ENCODE results near the gene TAGAP. TPM values are rescaled to one million over a fixed set of nuclear protein-coding genes. Genes with fewer than 3 reads are reported as not detected.
"Not testable (repeated sequence)": the region's sequence is repeated elsewhere in the genome, so short reads cannot be mapped to it uniquely, and the experiment has no call there.

TAGAP gene
- total RNA-seq, 1 experiment from 2014 or later = 4.7 TPM

GRCh38 chr6:159043947-159044346, 844 bp downstream of the TAGAP start:
- Histone ChIP-seq H3K4me3 (peak overlapping the region; percentile 46), H3K27me3 (no peaks in the 10 kb centered on the region), H3K36me3 (no peaks in the 10 kb centered on the region), H3K4me1 (peaks cover 41% of the 10 kb centered on the region), H3K9me3 (replicated peaks) (no peaks in the 10 kb centered on the region), H3K27ac (no peak overlapping the region)
- DNase-seq = peak in 1 of 2 experiments; percentile 28

- DNase-seq = peak in 1 of 2 experiments; percentile 38
These were observed 1.5 kb downstream of the TAGAP start for GRCh38 chr6:159043251-159043650.

GRCh38 chr6:159042826-159043181, 2.0 kb downstream of the TAGAP start:
- Histone ChIP-seq H3K36me3 (no peaks in the 10 kb centered on the region), H3K27ac (no peak overlapping the region), H3K27me3 (no peaks in the 10 kb centered on the region), H3K4me3 (no peak overlapping the region), H3K4me1 (peaks cover 31% of the 10 kb centered on the region), H3K9me3 (replicated peaks) (no peaks in the 10 kb centered on the region)
- DNase-seq = no peak

More at GRCh38 chr6:159043251-159043650, 1.5 kb downstream of the TAGAP start:
- Histone ChIP-seq H3K27ac (no peak overlapping the region), H3K4me1 (peaks cover 34% of the 10 kb centered on the region), H3K27me3 (no peaks in the 10 kb centered on the region), H3K36me3 (no peaks in the 10 kb centered on the region), H3K4me3 (peak overlapping the region; percentile 9; the same call in 1 of the 2 replicates), H3K9me3 (replicated peaks) (no peaks in the 10 kb centered on the region)

DNA sequence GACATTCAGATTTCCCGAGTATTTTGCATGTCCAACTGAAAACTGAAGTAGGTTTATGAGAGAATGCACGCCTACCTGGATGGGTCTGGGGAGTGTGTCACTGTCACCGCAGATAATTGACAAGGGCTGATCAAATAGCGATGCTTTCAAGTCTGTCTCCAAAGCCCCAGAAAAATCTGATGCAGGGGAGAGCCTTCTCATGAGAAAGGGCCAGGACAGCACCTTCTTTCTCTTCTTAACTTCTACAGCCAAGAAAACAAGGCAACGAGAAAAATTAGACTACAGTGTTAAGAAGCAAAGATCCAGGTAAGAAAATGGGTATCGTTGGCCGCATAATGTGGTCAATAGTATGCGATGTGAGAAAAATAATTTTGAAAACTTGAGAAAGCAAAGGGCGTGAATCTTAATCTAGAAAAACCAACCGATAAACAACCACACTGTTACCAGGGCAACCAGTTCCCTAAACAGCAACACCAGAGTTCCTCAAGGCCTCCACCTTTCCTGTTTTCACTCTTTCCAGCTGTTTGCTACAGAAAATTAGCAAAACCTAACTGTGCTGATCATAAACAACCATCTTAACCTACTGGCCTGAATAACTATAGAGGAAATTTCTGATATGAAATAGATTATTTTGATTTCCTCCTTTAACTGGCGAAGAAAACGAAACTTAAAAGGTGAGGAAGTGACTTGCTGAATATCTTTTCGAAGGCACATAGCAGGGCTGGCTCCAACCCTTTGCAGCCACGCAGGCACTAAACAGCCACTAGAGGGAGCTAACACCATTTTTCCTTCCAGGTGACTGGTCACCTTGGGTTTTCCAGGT, 2.6 kb downstream of the TAGAP start:
- H3K4me1 ChIP-seq = peaks cover 25% of the 10 kb centered on the region
- H3K4me3 ChIP-seq = no peak overlapping the region
- DNase-seq = peak; percentile 54 to 82

GRCh38 chr6:159041181-159041580, 3.6 kb downstream of the TAGAP start:
- H3K36me3 ChIP-seq = no peaks in the 10 kb centered on the region
- H3K4me3 ChIP-seq = no peak overlapping the region
- no peak for DNase-seq
- no peaks in the 10 kb centered on the region for H3K27me3 ChIP-seq
- peaks cover 25% of the 10 kb centered on the region for H3K4me1 ChIP-seq
- H3K27ac ChIP-seq = no peak overlapping the region
- no peaks in the 10 kb centered on the region for H3K9me3 ChIP-seq (replicated peaks)

More for the DNA sequence above, 2.6 kb downstream of the TAGAP start:
- no peak overlapping the region for H3K27ac ChIP-seq
- no peaks in the 10 kb centered on the region for H3K27me3 ChIP-seq
- H3K36me3 ChIP-seq = no peaks in the 10 kb centered on the region
- no peaks in the 10 kb centered on the region for H3K9me3 ChIP-seq (replicated peaks)

DNA sequence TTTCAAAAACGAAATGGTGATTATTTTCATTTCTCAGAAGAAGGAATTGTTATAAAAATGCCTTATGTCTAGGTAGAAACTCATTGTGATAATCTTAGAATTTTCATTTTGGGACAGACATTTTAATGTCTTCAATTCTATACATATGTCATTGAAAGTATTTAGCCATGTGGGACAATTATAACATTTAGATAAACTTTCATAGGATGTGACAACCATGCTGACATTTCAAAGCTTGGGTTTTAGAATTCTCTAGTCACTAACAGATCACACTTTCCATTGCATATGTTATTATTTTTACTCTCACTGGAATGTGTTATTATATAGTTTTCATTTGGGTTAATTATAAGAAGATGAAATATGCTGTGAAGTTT, 4.9 kb downstream of the TAGAP start:
- H3K27ac ChIP-seq = no peak overlapping the region
- H3K9me3 ChIP-seq (replicated peaks) = no peaks in the 10 kb centered on the region
- H3K4me3 ChIP-seq = no peak overlapping the region
- H3K4me1 ChIP-seq = peaks cover 16% of the 10 kb centered on the region
- no peaks in the 10 kb centered on the region for H3K27me3 ChIP-seq
- no peak for DNase-seq
- no peaks in the 10 kb centered on the region for H3K36me3 ChIP-seq

DNA sequence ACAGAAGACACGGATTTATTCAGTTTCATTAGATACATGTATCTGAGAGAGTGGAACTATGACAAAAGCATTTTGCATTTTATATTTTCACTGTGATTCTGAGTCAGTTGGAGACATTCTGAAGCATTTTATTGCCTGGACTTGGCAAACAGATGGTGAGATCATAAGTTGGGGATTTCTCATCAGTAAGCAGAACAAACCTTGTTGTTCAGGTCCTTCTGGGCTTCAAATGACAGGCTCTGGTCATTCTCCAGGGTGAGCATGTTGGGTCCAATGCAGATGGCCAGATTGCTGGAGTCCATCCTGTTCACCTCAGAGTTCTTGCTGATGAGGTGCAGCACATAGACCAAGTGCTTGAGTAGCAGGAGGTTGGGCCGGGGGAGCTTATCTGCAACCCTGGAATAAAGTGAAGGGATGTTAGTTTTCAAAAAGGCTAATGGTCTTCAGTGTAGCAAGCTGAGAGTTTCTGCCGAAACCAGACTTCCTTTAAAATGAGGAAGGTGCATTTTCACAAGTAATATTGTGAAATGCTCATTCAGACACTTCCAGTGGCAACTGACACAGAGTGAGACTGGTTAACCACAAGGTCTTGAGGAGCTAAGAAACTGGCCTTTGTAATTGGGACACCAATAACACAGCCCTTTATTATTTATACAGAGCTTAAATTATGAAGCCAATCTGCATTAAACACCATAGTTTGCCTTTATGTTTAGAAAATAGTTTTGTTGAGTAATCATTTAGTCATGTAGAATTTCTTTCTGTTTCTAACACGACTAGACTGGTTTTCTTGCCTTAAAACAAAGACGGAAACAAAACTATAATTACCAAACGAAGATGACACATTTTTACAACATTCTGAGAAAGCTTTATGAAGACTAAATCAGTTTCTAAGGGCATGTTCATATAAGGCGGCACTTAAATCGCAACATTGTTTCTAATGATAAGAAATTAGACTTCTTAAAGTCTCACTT, 5.6 kb downstream of the TAGAP start:
- DNase-seq = no peak
- Histone ChIP-seq H3K9me3 (replicated peaks) (no peaks in the 10 kb centered on the region), H3K27me3 (no peaks in the 10 kb centered on the region), H3K4me3 (no peak overlapping the region), H3K27ac (no peak overlapping the region), H3K4me1 (peaks cover 14% of the 10 kb centered on the region), H3K36me3 (no peaks in the 10 kb centered on the region)

- H3K4me3 ChIP-seq; H3K36me3 ChIP-seq; H3K9me3 ChIP-seq (replicated peaks); H3K4me1 ChIP-seq; H3K27ac ChIP-seq; DNase-seq; H3K27me3 ChIP-seq: not testable (repeated sequence)
These were observed 6.5 kb downstream of the TAGAP start for GRCh38 chr6:159038318-159038717.

DNA sequence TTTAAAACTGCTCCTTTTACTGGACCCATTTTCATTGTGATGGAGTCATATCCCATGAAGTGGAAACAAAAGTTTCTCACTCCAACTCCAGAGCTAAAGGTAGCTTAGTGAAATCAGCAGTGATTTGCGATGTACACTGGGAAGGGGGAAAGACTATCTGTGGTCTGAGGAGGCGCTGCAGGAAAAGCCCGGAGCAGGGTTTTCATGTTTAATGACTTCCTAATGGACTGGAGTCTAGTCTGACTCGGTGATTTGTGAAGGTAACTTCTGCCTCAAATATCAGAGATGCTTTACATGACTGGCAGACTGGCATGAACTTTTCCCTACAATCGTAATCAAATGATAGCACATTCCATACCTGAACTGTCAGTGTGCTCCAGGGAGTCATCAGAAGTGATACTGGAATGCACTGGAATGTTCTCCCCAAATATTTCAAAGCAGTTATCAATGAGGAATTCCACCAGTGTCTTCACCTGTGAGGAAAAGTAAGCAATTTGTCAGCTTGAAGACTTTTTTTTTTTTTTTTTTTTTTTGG, 7.0 kb downstream of the TAGAP start:
- H3K4me3 ChIP-seq = no peak overlapping the region
- no peaks in the 10 kb centered on the region for H3K9me3 ChIP-seq (replicated peaks)
- H3K4me1 ChIP-seq = peaks cover 2% of the 10 kb centered on the region; the same call in 1 of the 2 replicates
- no peak for DNase-seq
- H3K36me3 ChIP-seq = no peaks in the 10 kb centered on the region
- no peaks in the 10 kb centered on the region for H3K27me3 ChIP-seq
- H3K27ac ChIP-seq = no peak overlapping the region

DNA sequence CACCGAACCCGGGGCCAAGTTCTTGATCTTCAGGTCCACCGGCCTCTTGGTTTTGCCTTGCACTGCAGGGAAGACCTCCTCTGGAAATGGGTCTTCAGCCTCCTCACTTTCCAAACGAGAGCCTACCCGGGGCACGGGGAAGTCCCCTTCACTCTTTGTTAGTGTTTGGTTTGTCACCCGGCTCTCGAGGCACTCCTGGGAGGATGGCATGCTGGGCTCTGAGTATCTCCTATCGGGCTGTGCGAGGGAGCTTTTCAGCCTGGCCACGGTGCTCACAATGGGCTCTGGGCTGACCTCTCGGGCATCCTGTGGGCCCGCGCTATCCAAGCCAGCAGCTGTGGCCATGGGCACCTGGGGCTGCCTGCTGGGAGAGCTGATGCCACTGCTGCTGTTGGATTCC, 8.1 kb downstream of the TAGAP start:
- Histone ChIP-seq H3K36me3 (no peaks in the 10 kb centered on the region), H3K27ac (no peak overlapping the region), H3K27me3 (no peaks in the 10 kb centered on the region), H3K9me3 (replicated peaks) (no peaks in the 10 kb centered on the region), H3K4me3 (no peak overlapping the region), H3K4me1 (no peaks in the 10 kb centered on the region)
- DNase-seq = no peak

- Histone ChIP-seq H3K4me3 (no peak overlapping the region), H3K4me1 (no peaks in the 10 kb centered on the region), H3K36me3 (no peaks in the 10 kb centered on the region), H3K9me3 (replicated peaks) (no peaks in the 10 kb centered on the region), H3K27ac (no peak overlapping the region), H3K27me3 (no peaks in the 10 kb centered on the region)
- no peak for DNase-seq
These were observed 8.9 kb downstream of the TAGAP start for GRCh38 chr6:159035891-159036290.

- Histone ChIP-seq H3K4me1 (no peaks in the 10 kb centered on the region), H3K27me3 (no peaks in the 10 kb centered on the region), H3K27ac (no peak overlapping the region), H3K36me3 (no peaks in the 10 kb centered on the region), H3K4me3 (no peak overlapping the region), H3K9me3 (replicated peaks) (no peaks in the 10 kb centered on the region)
- DNase-seq = no peak
These were observed 11.4 kb downstream of the TAGAP start for GRCh38 chr6:159033160-159034049.

GRCh38 chr6:159031846-159032245, 12.9 kb downstream of the TAGAP start:
- no peaks in the 10 kb centered on the region for H3K9me3 ChIP-seq (replicated peaks)
- no peaks in the 10 kb centered on the region for H3K4me1 ChIP-seq
- no peaks in the 10 kb centered on the region for H3K36me3 ChIP-seq
- DNase-seq = no peak
- H3K4me3 ChIP-seq = no peak overlapping the region
- H3K27me3 ChIP-seq = no peaks in the 10 kb centered on the region
- no peak overlapping the region for H3K27ac ChIP-seq

- DNase-seq = no peak
- Histone ChIP-seq H3K4me3 (no peak overlapping the region), H3K27ac (no peak overlapping the region), H3K4me1 (no peaks in the 10 kb centered on the region), H3K36me3 (no peaks in the 10 kb centered on the region), H3K27me3 (no peaks in the 10 kb centered on the region), H3K9me3 (replicated peaks) (peaks cover 1% of the 10 kb centered on the region; the same call in 1 of the 2 replicates)
These were observed 14.6 kb downstream of the TAGAP start for GRCh38 chr6:159030168-159030567.
